ENCODE measurements around the gene ACTN4. TPM values are rescaled to one million over a fixed set of nuclear protein-coding genes. Genes with fewer than 3 reads are reported as not detected.

Gene ACTN4
- total and polyA plus RNA-seq, 4 experiments from 2014 or later = 4.0 to 155 (median 87.9) TPM

DNA sequence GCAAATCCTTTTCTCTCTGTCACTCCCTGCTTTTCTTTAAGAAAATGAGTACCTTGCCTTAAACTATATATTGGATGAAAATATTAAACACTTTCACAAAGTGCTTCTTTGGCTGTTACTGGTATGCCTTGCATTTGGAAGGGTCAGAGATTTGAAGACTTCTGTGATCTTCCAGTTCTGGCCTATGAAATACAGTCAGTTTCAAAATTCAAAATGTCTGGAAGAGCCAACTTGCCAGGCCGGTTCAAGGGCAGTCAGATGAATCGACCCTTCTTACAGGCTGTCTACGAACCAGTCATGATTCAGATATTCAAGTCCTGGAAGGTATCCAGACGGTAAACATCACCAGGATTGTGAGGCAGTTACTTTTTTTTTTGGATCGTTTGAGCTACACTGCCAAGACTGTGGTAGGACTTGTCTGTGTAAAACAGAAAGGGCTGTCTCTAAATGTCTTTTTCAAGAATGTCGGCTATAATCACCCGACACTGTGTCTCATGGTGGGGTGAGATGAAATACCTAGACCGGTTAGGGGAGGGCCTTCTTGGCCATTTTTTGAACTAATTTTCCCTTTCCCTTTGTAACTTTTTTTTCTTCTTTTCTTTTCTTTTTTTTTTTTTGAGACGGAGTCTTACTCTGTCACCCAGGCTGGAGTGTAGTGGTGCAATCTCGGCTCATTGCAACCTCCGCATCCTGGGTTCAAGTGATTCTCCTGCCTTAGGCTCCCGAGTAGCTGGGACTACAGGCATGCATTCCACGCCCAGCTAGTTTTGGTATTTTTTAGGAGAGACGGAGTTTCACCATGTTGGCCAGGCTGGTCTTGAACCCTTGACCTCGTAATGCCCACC is 11.2 kb downstream of the ACTN4 start:
- Histone ChIP-seq H3K9me3 (ENCODE audit: control insufficient read depth in 1 of 2, low read length in 2 of 2) (no peaks in the 10 kb centered on the region), H3K4me3 (ENCODE audit: low read length in 2 of 2) (no peak overlapping the region), H3K4me1 (ENCODE audit: insufficient read depth, low read length) (peaks cover 93% of the 10 kb centered on the region), H3K27ac (ENCODE audit: low read depth, low read length) (peak overlapping the region; percentile 5), H3K36me3 (ENCODE audit: insufficient read depth, low read length) (no peaks in the 10 kb centered on the region), H3K27me3 (ENCODE audit: insufficient read depth, low read length) (no peaks in the 10 kb centered on the region)
- intact Hi-C loops (cut with micrococcal nuclease) = loop anchor here (1.0 kb wide), 1 partner anchor 9 kb away; no protein-coding TSS in a partner anchor
- Mint-ChIP-seq H3K4me3 (peak overlapping the region in 3 of 8 donors; percentile 39 to 79 (median 46)), H3K9me3 (no peaks in the 10 kb centered on the region), H3K27me3 (no peaks in the 10 kb centered on the region), H3K36me3 (peaks cover 10 to 25% of the 10 kb centered on the region in 2 donors), H3K27ac (peak overlapping the region in 6 of 7 donors; percentile 80 to 95 (median 92)), H3K4me1 (peaks cover 45 to 94% (median 73%) of the 10 kb centered on the region in 4 donors)
- ChIA-PET CTCF (ENCODE audit: partially characterized antibody) (interaction anchor here (1.0 kb wide), 1 partner anchor 12 kb away, joined by 3 read pairs; no protein-coding TSS in a partner anchor), POLR2A (ENCODE audit: partially characterized antibody) (interaction anchor here (1.2 to 4.0 kb wide), 4 partner anchors 10 to 23 kb away, joined by 3 to 24 read pairs (median 3); no protein-coding TSS in a partner anchor)
- DNase-seq = no peak

DNA sequence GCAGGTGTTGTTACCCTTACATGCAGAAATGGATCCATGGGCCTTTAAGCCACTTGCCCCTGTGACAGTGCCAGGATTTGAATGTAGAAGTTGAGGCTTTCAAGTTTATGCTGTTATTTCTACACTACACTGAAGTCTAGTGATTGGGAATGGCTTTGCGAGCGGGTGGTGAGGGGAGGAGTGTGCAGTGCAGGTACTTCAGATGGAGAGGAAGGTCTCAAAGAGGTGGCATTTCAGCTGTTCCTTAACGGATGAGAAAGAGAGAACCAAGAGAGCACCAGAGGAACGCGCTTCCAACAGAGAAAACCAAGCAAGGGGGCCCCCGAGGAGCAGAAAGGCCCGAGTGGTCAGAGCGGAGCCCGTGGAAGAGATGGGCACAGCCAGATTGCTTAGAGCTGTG is 13.3 kb downstream of the ACTN4 start:
- Mint-ChIP-seq H3K4me3 (peak overlapping the region in 2 of 8 donors; percentile 24 to 64), H3K4me1 (peaks cover 43 to 93% (median 72%) of the 10 kb centered on the region in 4 donors), H3K9me3 (no peaks in the 10 kb centered on the region), H3K36me3 (peaks cover 6 to 26% of the 10 kb centered on the region in 2 donors), H3K27ac (peak overlapping the region in 3 of 7 donors; percentile 65 to 85 (median 67)), H3K27me3 (no peaks in the 10 kb centered on the region)
- ChIA-PET POLR2A (ENCODE audit: partially characterized antibody) (no interaction called here), CTCF (ENCODE audit: partially characterized antibody) (interaction anchor here (1.4 kb wide), 1 partner anchor 13 kb away, joined by 3 read pairs; the partner anchor contains the start of gene ACTN4)
- H3K4me1 ChIP-seq (ENCODE audit: insufficient read depth, low read length) = peaks cover 93% of the 10 kb centered on the region
- H3K4me3 ChIP-seq (ENCODE audit: low read length in 2 of 2) = no peak overlapping the region
- H3K36me3 ChIP-seq (ENCODE audit: insufficient read depth, low read length) = no peaks in the 10 kb centered on the region
- intact Hi-C loops (cut with micrococcal nuclease) = no loop called here
- H3K27ac ChIP-seq (ENCODE audit: low read depth, low read length) = no peak overlapping the region
- no peak for DNase-seq
- no peaks in the 10 kb centered on the region for H3K9me3 ChIP-seq (ENCODE audit: control insufficient read depth in 1 of 2, low read length in 2 of 2)
- no peaks in the 10 kb centered on the region for H3K27me3 ChIP-seq (ENCODE audit: insufficient read depth, low read length)

DNA sequence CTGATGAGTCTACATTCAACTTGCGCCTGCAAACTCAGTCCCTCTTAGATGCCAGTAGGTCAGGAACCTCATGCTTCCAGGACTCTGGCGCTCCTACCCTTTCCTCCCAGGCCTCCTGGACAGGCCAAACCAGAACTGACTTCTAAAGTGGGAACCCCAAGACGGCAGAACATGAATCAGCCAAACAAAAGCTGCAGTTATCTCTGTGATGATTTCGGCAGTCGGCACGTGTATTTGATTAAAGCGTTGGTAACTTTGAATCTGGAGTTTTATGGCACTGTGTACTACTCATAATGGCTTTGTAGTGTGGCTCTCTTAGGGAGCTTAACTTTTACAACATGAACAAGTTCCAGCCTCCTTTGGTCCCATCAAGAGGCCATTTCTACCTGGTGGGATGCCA is 13.7 kb downstream of the ACTN4 start:
- no peaks in the 10 kb centered on the region for H3K27me3 Mint-ChIP-seq
- no peak for DNase-seq
- peaks cover 41 to 93% (median 72%) of the 10 kb centered on the region in 4 donors for H3K4me1 Mint-ChIP-seq
- H3K4me3 Mint-ChIP-seq = peak overlapping the region in 1 of 8 donors; percentile 15
- ChIA-PET POLR2A (ENCODE audit: partially characterized antibody) (no interaction called here), CTCF (ENCODE audit: partially characterized antibody) (interaction anchor here (1.2 to 1.4 kb wide), 2 partner anchors 14 to 26 kb away, joined by 3 read pairs; partner anchors contain the start of gene ACTN4)
- no peaks in the 10 kb centered on the region for H3K36me3 ChIP-seq (ENCODE audit: insufficient read depth, low read length)
- H3K27me3 ChIP-seq (ENCODE audit: insufficient read depth, low read length) = no peaks in the 10 kb centered on the region
- intact Hi-C loops (cut with micrococcal nuclease) = no loop called here
- H3K4me3 ChIP-seq (ENCODE audit: low read length in 2 of 2) = no peak overlapping the region
- H3K4me1 ChIP-seq (ENCODE audit: insufficient read depth, low read length) = peaks cover 93% of the 10 kb centered on the region
- H3K9me3 ChIP-seq (ENCODE audit: control insufficient read depth in 1 of 2, low read length in 2 of 2) = no peaks in the 10 kb centered on the region
- H3K27ac Mint-ChIP-seq = peak overlapping the region in 1 of 7 donors; percentile 63
- H3K27ac ChIP-seq (ENCODE audit: low read depth, low read length) = no peak overlapping the region
- no peaks in the 10 kb centered on the region for H3K9me3 Mint-ChIP-seq
- H3K36me3 Mint-ChIP-seq = peaks cover 6 to 26% of the 10 kb centered on the region in 2 donors

DNA sequence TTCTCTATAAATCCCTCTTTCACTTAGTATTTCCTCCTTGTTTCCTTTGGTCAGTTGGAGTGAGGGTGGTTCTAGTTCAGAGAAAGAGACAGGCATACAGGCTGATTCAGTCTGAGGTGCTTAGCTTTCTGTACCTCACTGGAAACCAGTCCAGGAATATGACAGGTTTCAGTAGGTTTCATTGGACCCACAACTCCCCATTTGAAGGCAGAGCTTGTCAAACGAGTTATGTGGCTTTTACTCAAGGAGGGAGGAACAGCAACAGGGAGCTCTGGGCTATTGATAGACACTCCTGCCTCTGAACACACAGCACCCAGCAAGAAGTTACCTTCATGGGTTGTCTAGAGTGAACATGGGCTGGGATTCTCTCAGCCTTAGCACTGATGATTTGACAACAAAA is 14.5 kb downstream of the ACTN4 start:
- Mint-ChIP-seq H3K4me1 (peaks cover 39 to 94% (median 73%) of the 10 kb centered on the region in 4 donors), H3K27ac (peak overlapping the region in 1 of 7 donors; percentile 20), H3K27me3 (no peaks in the 10 kb centered on the region), H3K4me3 (no peak overlapping the region), H3K36me3 (peaks cover 7 to 19% of the 10 kb centered on the region in 2 donors), H3K9me3 (no peaks in the 10 kb centered on the region)
- CTCF ChIA-PET (ENCODE audit: partially characterized antibody) = interaction anchor here (1.0 to 1.4 kb wide), 4 partner anchors 15 to 226 kb away, joined by 3 to 5 read pairs (median 3); partner anchors contain the start of gene ACTN4
- intact Hi-C loops (cut with micrococcal nuclease) = no loop called here
- DNase-seq = no peak
- no peaks in the 10 kb centered on the region for H3K9me3 ChIP-seq (ENCODE audit: control insufficient read depth in 1 of 2, low read length in 2 of 2)
- no peak overlapping the region for H3K27ac ChIP-seq (ENCODE audit: low read depth, low read length)
- no peaks in the 10 kb centered on the region for H3K36me3 ChIP-seq (ENCODE audit: insufficient read depth, low read length)
- peaks cover 93% of the 10 kb centered on the region for H3K4me1 ChIP-seq (ENCODE audit: insufficient read depth, low read length)
- H3K27me3 ChIP-seq (ENCODE audit: insufficient read depth, low read length) = no peaks in the 10 kb centered on the region
- no peak overlapping the region for H3K4me3 ChIP-seq (ENCODE audit: low read length in 2 of 2)
- POLR2A ChIA-PET (ENCODE audit: partially characterized antibody) = interaction anchor here (2.6 kb wide), 1 partner anchor 15 kb away, joined by 17 read pairs; the partner anchor contains the start of gene ACTN4

- Mint-ChIP-seq H3K36me3 (peaks cover 10 to 18% of the 10 kb centered on the region in 2 donors), H3K4me3 (no peak overlapping the region), H3K4me1 (peaks cover 37 to 94% (median 73%) of the 10 kb centered on the region in 4 donors), H3K9me3 (no peaks in the 10 kb centered on the region), H3K27me3 (no peaks in the 10 kb centered on the region), H3K27ac (peak overlapping the region in 1 of 7 donors; percentile 43)
- intact Hi-C loops (cut with micrococcal nuclease) = no loop called here
- Histone ChIP-seq H3K9me3 (ENCODE audit: control insufficient read depth in 1 of 2, low read length in 2 of 2) (no peaks in the 10 kb centered on the region), H3K27me3 (ENCODE audit: insufficient read depth, low read length) (no peaks in the 10 kb centered on the region), H3K4me1 (ENCODE audit: insufficient read depth, low read length) (peaks cover 93% of the 10 kb centered on the region), H3K27ac (ENCODE audit: low read depth, low read length) (no peak overlapping the region), H3K4me3 (ENCODE audit: low read length in 2 of 2) (no peak overlapping the region), H3K36me3 (ENCODE audit: insufficient read depth, low read length) (no peaks in the 10 kb centered on the region)
- POLR2A ChIA-PET (ENCODE audit: partially characterized antibody) = interaction anchor here (2.6 kb wide), 1 partner anchor 15 kb away, joined by 17 read pairs; the partner anchor contains the start of gene ACTN4
- CTCF ChIA-PET (ENCODE audit: partially characterized antibody) = interaction anchor here (1.0 to 1.2 kb wide), 3 partner anchors 27 to 225 kb away, joined by 3 to 5 read pairs (median 3); no protein-coding TSS in a partner anchor
- DNase-seq = no peak
Observed at GRCh38 chr19:38662537-38663155, 15.2 kb downstream of the ACTN4 start.

DNA sequence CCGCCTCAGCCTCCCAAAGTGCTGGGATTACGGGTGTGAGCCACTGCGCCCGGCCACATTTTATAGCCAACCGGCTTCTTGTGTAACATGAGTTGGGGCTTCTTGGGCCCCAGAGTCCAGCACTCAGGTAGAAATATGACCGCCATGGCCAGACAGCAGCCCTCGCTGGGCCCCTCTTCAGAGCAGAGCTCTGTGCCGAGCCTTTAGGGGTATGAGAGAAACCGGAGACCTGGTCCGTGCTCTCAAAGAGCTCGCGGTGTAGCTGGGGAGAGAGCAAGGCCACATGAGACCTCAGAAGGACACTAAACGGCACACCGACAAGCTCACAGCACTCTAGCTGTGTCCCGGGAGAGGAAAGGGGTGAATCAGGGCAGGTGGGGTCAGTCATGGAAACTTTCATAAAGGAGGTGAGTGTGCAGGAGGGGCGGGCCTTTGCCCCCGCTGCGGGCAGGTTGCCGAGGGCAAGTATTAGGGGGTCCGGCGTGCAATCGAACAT is 15.8 kb downstream of the ACTN4 start:
- Mint-ChIP-seq H3K27me3 (no peaks in the 10 kb centered on the region), H3K36me3 (peaks cover 10 to 18% of the 10 kb centered on the region in 2 donors), H3K4me1 (peaks cover 37 to 94% (median 73%) of the 10 kb centered on the region in 4 donors), H3K9me3 (no peaks in the 10 kb centered on the region), H3K4me3 (peak overlapping the region in 3 of 8 donors; percentile 22 to 32 (median 30)), H3K27ac (no peak overlapping the region)
- Histone ChIP-seq H3K27ac (ENCODE audit: low read depth, low read length) (no peak overlapping the region), H3K4me3 (ENCODE audit: low read length in 2 of 2) (no peak overlapping the region), H3K27me3 (ENCODE audit: insufficient read depth, low read length) (no peaks in the 10 kb centered on the region), H3K36me3 (ENCODE audit: insufficient read depth, low read length) (no peaks in the 10 kb centered on the region), H3K4me1 (ENCODE audit: insufficient read depth, low read length) (peaks cover 93% of the 10 kb centered on the region), H3K9me3 (ENCODE audit: control insufficient read depth in 1 of 2, low read length in 2 of 2) (no peaks in the 10 kb centered on the region)
- ChIA-PET POLR2A (ENCODE audit: partially characterized antibody) (interaction anchor here (1.0 to 2.6 kb wide), 3 partner anchors 11 to 18 kb away, joined by 4 to 17 read pairs (median 6); partner anchors contain the start of gene ACTN4), CTCF (ENCODE audit: partially characterized antibody) (interaction anchor here (1.2 kb wide), 1 partner anchor 225 kb away, joined by 5 read pairs; no protein-coding TSS in a partner anchor)
- no peak for DNase-seq
- intact Hi-C loops (cut with micrococcal nuclease) = no loop called here

All from CD4-positive, alpha-beta memory T cell (primary cell).